Neural cell (in vitro differentiated cells): Measurements from ENCODE around the gene PPIP5K1. TPM values are rescaled to one million over a fixed set of nuclear protein-coding genes. Genes with fewer than 3 reads are reported as not detected.

Experiments used
- H2AFZ ChIP-seq: fragments of 200-600, 300-800 bp; sonication (generic), shearing (Covaris generic); 2 replicates; pipeline ENCODE4 v1.6.0; 2014; ENCODE audit warnings: low read depth, mild to moderate bottlenecking, antibody characterized with exemption, low read length, moderate library complexity
- H3F3A ChIP-seq: fragments of 200-600 bp; shearing (Covaris generic); 2 replicates; pipeline ENCODE4 v1.6.1; 2016; ENCODE audit warnings: mild to moderate bottlenecking, moderate library complexity, mixed read lengths, antibody characterized with exemption, low read length; ENCODE audit not compliant: insufficient read depth, poor library complexity, severe bottlenecking
- H3K27ac ChIP-seq: fragments of 200-600, 300-800 bp; sonication (generic), shearing (Covaris generic); 2 replicates; pipeline ENCODE4 v1.5.1; 2014; ENCODE audit warnings: mild to moderate bottlenecking, low read length, moderate library complexity
- H3K27me3 ChIP-seq: fragments of 300-800, 200-600 bp; sonication (generic), shearing (Covaris generic); 2 replicates; pipeline ENCODE4 v1.6.0; 2014; ENCODE audit warnings: mild to moderate bottlenecking, low read depth, low read length, moderate library complexity; ENCODE audit not compliant: insufficient read depth
- H3K36me3 ChIP-seq: fragments of 300-800, 200-600 bp; sonication (generic), shearing (Covaris generic); 2 replicates; pipeline ENCODE4 v1.5.1; 2014; ENCODE audit warnings: mild to moderate bottlenecking, antibody characterized with exemption, low read length, moderate library complexity; ENCODE audit not compliant: insufficient read depth
- H3K4me2 ChIP-seq: fragments of 300-800, 200-600 bp; sonication (generic), shearing (Covaris generic); 2 replicates; pipeline ENCODE4 v1.6.0; 2014; ENCODE audit warnings: mild to moderate bottlenecking, low read length
- H3K4me3 ChIP-seq: fragments of 300-800, 200-600 bp; sonication (generic), shearing (Covaris generic); 2 replicates; pipeline ENCODE4 v1.5.1; 2014; ENCODE audit warnings: mild to moderate bottlenecking, low read length, moderate library complexity
- H3K79me2 ChIP-seq: fragments of 200-600 bp; shearing (Covaris generic); replicated peaks from 2 replicates; pipeline ENCODE4 v1.6.0; 2014; ENCODE audit warnings: mild to moderate bottlenecking, low read length, moderate library complexity; ENCODE audit not compliant: insufficient read depth
- H3K9ac ChIP-seq: fragments of 300-800, 200-600 bp; sonication (generic), shearing (Covaris generic); 2 replicates; pipeline ENCODE4 v1.6.1; 2016; ENCODE audit warnings: mild to moderate bottlenecking, low read length, mixed read lengths
- H3K9me2 ChIP-seq: fragments of 200-600 bp; shearing (Covaris generic); 2 replicates; pipeline ENCODE4 v1.6.1; 2016; ENCODE audit warnings: mild to moderate bottlenecking, low read length, mixed read lengths; ENCODE audit not compliant: insufficient read depth
- H3K9me3 ChIP-seq: fragments of 200-600, 300-800 bp; sonication (generic), shearing (Covaris generic); 2 replicates; pipeline ENCODE4 v1.6.1; 2016; ENCODE audit warnings: mild to moderate bottlenecking, mixed run types, low read length, moderate library complexity, mixed read lengths
- H4K20me1 ChIP-seq: fragments of 200-600 bp; shearing (Covaris generic); 2 replicates; pipeline ENCODE4 v1.6.1; 2016; ENCODE audit warnings: mild to moderate bottlenecking, mixed run types; ENCODE audit not compliant: insufficient read depth
- EZH2 ChIP-seq: fragments of 200-600, 300-800 bp; shearing (Covaris generic), sonication (generic); IDR thresholded peaks from 2 replicates; pipeline ENCODE4 v1.6.1; 2014; ENCODE audit warnings: antibody characterized with exemption, low read length, borderline replicate concordance, mild to moderate bottlenecking; ENCODE audit not compliant: insufficient read depth, poor library complexity, severe bottlenecking
- MXI1 ChIP-seq: fragments of 450-650 bp; conservative IDR thresholded peaks from 2 replicates; pipeline ENCODE4 v1.6.1; 2014; ENCODE audit warnings: antibody characterized with exemption, mild to moderate bottlenecking; ENCODE audit not compliant: poor library complexity, severe bottlenecking
- POLR2AphosphoS5 ChIP-seq: IDR thresholded peaks from 2 replicates; pipeline ENCODE4 v1.6.1; 2012
- RAD21 ChIP-seq: fragments of 450-650 bp; conservative IDR thresholded peaks from 2 replicates; pipeline ENCODE4 v1.6.1; 2014; ENCODE audit warnings: antibody characterized with exemption, mild to moderate bottlenecking, moderate library complexity
- SMC3 ChIP-seq: fragments of 450-650 bp; conservative IDR thresholded peaks from 2 replicates; pipeline ENCODE4 v1.6.1; 2014; ENCODE audit warnings: antibody characterized with exemption, mild to moderate bottlenecking, moderate library complexity; ENCODE audit not compliant: poor library complexity
- polyA plus RNA-seq: library from polyadenylated mRNA; depleted of rRNA; stranded (reverse); fragments of >200 nt; gene quantifications from 2 replicates; pipeline ENCODE4 v1.2.3, GENCODE V29; 2014
- TF ChIP-seq, protein P1 (sequence below): IDR thresholded peaks from 2 replicates; pipeline ENCODE4 v1.6.1; 2012; ENCODE audit warnings: borderline replicate concordance
- TF ChIP-seq, protein P2 (sequence below): fragments of 450-650 bp; IDR thresholded peaks from 2 replicates; pipeline ENCODE4 v1.5.1; 2014; ENCODE audit warnings: antibody characterized with exemption, mild to moderate bottlenecking, moderate library complexity; ENCODE audit not compliant: poor library complexity, severe bottlenecking

Gene PPIP5K1
- polyA plus RNA-seq, 1 donor from 2014 or later = 29.6 TPM

DNA sequence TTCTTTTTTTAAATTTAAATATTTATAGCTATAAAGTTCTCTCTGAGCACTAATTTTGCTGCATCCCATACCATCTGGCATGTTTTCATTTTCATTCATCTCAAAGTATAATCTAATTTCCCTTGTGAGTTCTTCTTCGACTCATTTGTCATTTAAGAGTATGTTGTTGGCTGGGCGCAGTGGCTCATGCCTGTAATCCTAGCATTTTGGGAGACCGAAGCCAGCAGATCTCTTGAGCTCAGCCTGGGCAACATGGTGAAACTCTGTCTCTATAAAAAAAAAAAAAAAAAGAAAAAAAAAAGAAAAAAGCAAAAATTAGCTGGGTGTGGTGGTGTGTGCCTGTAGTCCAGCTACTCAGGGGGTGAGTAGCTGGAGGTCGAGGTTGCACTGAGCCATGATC lies 37.8 kb downstream of the PPIP5K1 start:
- H3K9me2 ChIP-seq = no peaks in the 10 kb centered on the region
- H3K79me2 ChIP-seq = no peaks in the 10 kb centered on the region
- H2AFZ ChIP-seq = no peak overlapping the region
- H3F3A ChIP-seq = no peaks in the 10 kb centered on the region
- no peaks in the 10 kb centered on the region for H4K20me1 ChIP-seq
- no peak overlapping the region for H3K9ac ChIP-seq
- no peak overlapping the region for H3K4me3 ChIP-seq
- H3K36me3 ChIP-seq = no peaks in the 10 kb centered on the region
- no peak overlapping the region for H3K4me2 ChIP-seq
- no peaks in the 10 kb centered on the region for H3K27me3 ChIP-seq
- no peak overlapping the region for H3K27ac ChIP-seq
- H3K9me3 ChIP-seq = peaks cover 5% of the 10 kb centered on the region
- TF ChIP-seq EZH2 (no peak), POLR2AphosphoS5 (no peak)
- TF ChIP-seq, protein P1, sequence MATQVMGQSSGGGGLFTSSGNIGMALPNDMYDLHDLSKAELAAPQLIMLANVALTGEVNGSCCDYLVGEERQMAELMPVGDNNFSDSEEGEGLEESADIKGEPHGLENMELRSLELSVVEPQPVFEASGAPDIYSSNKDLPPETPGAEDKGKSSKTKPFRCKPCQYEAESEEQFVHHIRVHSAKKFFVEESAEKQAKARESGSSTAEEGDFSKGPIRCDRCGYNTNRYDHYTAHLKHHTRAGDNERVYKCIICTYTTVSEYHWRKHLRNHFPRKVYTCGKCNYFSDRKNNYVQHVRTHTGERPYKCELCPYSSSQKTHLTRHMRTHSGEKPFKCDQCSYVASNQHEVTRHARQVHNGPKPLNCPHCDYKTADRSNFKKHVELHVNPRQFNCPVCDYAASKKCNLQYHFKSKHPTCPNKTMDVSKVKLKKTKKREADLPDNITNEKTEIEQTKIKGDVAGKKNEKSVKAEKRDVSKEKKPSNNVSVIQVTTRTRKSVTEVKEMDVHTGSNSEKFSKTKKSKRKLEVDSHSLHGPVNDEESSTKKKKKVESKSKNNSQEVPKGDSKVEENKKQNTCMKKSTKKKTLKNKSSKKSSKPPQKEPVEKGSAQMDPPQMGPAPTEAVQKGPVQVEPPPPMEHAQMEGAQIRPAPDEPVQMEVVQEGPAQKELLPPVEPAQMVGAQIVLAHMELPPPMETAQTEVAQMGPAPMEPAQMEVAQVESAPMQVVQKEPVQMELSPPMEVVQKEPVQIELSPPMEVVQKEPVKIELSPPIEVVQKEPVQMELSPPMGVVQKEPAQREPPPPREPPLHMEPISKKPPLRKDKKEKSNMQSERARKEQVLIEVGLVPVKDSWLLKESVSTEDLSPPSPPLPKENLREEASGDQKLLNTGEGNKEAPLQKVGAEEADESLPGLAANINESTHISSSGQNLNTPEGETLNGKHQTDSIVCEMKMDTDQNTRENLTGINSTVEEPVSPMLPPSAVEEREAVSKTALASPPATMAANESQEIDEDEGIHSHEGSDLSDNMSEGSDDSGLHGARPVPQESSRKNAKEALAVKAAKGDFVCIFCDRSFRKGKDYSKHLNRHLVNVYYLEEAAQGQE = no peak
- TF ChIP-seq, protein P2, sequence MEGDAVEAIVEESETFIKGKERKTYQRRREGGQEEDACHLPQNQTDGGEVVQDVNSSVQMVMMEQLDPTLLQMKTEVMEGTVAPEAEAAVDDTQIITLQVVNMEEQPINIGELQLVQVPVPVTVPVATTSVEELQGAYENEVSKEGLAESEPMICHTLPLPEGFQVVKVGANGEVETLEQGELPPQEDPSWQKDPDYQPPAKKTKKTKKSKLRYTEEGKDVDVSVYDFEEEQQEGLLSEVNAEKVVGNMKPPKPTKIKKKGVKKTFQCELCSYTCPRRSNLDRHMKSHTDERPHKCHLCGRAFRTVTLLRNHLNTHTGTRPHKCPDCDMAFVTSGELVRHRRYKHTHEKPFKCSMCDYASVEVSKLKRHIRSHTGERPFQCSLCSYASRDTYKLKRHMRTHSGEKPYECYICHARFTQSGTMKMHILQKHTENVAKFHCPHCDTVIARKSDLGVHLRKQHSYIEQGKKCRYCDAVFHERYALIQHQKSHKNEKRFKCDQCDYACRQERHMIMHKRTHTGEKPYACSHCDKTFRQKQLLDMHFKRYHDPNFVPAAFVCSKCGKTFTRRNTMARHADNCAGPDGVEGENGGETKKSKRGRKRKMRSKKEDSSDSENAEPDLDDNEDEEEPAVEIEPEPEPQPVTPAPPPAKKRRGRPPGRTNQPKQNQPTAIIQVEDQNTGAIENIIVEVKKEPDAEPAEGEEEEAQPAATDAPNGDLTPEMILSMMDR = no peak

DNA sequence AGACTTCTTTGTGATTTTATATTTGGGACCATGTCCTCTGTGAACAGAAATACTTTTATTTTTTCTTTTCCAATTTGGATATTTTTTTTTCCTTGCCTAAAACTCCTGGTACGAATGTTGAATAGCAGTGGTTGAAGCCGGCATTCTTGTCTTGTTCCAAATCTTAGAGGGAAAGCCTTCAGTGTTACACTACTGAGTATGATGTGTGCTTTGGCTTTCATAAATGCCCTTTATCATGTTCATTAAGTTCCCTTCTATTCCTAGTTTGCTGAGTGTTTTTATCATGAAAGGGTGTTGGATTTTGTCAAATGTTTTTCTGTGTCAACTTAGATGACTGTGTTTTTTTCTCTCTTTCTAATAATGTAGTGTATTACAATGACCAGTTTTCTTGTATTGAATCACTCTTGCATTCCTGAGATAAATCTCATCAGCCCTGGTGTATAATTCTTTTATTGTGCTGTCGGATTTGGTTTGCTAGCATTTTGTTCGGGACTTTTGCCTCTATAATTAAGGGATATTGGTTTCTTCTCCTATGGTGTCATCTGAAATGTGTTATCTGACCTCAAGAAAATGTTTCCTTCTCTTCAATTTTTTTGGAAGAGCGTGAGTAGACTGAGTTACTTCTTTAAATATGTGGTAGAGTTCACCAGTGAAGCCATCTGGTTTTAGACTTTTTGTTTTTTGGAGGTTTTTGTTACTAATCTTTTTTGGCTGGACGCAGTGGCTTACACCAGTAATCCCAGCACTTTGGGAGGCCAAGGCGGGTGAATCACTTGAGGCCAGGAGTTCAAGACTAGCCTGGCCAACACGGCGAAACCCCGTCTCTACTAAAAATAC lies 39.3 kb downstream of the PPIP5K1 start:
- no peak overlapping the region for H3K4me2 ChIP-seq
- no peaks in the 10 kb centered on the region for H3K27me3 ChIP-seq
- no peaks in the 10 kb centered on the region for H4K20me1 ChIP-seq
- TF ChIP-seq, protein P2 = no peak
- TF ChIP-seq MXI1 = no peak
- TF ChIP-seq, protein P1 = no peak
- no peak for TF ChIP-seq SMC3
- TF ChIP-seq RAD21 = no peak
- H3K9ac ChIP-seq = no peak overlapping the region
- no peaks in the 10 kb centered on the region for H3K9me2 ChIP-seq
- no peaks in the 10 kb centered on the region for H3K79me2 ChIP-seq
- no peak overlapping the region for H3K27ac ChIP-seq
- H3K36me3 ChIP-seq = no peaks in the 10 kb centered on the region
- H3K9me3 ChIP-seq = peaks cover 5% of the 10 kb centered on the region
- no peak overlapping the region for H2AFZ ChIP-seq
- H3K4me3 ChIP-seq = no peak overlapping the region
- no peaks in the 10 kb centered on the region for H3F3A ChIP-seq
